HG02870 (cell line): ENCODE measurements around the gene LIG3.
"Not testable (repeated sequence)": the region's sequence is repeated elsewhere in the genome, so short reads cannot be mapped to it uniquely, and the experiment has no call there.

ENCODE experiments used
- ATAC-seq: cut with Tn5 transposase; IDR thresholded peaks from one replicate; pipeline ENCODE4 v1.9.1; 2021; ENCODE audit warnings: mild to moderate bottlenecking, moderate library complexity; ENCODE audit not compliant: unreplicated experiment

The LIG3 gene

DNA sequence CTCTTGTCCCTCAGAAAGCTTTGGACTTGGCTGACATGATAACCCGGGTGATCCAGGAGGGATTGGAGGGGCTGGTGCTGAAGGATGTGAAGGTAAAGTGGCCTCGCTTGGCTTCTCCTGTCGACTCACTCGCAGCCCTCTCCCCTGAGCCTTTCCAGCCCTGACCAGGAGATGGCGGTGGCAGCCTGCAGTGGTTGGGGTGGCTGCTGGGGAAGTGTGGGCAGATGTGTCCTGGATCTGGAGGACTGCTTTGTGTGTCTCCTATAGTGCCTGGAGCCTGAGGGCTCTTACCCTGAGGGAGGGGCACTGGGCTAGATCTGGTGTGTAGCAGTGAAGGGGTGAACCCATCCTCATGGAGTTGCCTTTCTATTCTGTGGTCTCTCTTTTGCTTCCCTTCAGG, 17.9 kb downstream of the LIG3 start:
- ATAC-seq: no peak

DNA sequence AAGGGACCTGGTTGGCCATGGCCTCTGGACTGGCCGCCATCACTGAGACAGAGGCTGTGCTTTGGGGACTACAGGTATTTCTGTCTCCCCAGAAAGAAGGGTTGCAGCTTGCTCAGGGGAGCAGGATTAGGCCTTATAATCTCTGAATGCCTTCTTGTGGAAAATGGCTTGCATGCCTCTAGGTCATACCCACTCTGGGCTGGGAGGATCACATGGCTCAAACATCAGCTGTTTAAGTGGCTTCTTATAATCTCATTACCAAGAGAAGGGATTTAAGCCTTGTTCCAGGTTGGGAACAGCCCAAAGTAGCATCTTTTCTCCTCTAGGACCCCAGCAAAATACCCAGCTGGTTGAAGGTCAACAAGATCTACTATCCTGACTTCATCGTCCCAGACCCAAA, 19.1 kb downstream of the LIG3 start:
- ATAC-seq: no peak

DNA sequence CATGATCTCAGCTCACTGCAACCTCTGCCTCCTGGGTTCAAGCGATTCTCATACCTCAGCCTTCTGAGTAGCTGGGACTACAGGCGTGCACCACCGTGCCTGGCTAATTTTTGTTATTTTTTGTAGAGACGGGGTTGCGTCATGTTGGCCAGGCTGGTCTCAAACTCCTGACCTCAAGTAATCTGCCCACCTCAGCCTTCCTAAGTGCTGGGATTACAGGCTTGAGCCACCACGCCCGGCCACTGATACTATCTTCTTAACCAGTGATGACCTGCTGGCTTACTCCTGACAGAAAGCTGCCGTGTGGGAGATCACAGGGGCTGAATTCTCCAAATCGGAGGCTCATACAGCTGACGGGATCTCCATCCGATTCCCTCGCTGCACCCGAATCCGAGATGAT, 20.7 kb downstream of the LIG3 start:
- ATAC-seq: not testable (repeated sequence)

DNA sequence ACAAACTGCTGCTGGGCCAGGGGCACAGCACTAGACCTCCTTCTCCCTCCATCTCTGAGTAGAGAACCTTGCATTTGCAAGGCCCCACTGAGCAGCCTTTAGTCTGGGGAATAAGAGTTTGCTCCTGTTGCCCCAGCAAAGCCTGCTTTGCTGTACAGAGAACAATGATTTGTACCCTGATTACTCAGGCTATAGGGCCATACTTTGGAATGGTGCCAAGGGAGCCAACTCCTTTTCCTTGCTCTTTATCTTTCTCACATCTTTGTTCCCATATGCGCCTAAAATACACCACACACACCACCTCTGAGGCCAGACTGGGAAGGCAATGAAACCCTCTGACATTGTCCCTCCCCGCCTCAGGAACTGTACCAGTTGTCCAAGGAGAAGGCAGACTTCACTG, 21.2 kb downstream of the LIG3 start:
- ATAC-seq: no peak

DNA sequence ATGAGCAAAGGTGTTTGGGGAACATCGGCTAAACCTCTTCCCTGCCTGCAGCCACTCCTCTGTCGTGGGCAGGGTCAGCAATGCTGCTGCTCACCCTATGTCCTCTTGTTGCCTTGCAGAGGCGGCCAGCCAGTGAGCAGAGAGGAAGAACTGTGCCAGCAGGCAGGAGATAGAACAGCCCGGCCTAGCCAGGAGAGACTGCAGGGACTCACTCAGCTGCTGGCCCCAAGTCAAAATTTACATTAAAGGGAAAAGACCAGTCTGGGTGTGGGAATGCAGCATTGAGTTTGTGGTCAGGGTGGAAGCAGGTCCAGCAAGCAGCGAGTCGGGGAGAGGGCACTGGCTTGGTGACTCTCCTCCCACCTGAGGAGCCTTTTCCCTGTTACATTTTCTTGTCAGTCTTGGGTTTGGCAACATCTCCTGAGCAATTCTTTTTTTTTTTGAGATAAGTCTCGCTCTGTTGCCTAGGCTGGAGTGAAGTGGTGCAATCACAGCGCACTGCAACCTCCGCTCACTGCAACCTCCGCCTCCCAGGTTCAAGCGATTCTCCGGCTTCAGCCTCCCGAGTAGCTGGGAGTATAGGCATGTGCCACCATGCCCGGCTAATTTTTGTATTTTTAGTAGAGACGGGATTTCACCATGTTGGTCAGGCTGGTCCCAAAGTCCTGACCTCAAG, 22.7 kb downstream of the LIG3 start:
- no peak for ATAC-seq

DNA sequence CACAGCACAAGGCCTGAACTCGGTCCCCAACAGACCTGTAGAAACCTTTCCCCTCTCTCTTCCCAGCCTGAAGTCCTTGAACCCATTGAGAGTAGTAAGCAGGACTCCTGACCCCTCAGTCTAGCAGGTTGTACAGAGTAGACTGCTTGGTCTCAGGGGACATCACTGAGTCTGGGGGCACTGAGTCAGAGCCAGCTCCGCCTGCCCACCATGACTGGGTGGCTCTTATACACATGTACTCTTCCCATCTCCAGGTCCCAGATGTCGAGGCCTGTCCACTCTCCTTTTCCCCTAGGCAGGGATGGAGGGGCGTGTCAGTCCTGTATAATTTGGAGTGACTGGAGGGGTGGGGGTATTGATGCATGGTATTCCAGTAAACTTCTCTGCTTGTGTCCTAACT, 23.5 kb downstream of the LIG3 start:
- ATAC-seq: no peak

DNA sequence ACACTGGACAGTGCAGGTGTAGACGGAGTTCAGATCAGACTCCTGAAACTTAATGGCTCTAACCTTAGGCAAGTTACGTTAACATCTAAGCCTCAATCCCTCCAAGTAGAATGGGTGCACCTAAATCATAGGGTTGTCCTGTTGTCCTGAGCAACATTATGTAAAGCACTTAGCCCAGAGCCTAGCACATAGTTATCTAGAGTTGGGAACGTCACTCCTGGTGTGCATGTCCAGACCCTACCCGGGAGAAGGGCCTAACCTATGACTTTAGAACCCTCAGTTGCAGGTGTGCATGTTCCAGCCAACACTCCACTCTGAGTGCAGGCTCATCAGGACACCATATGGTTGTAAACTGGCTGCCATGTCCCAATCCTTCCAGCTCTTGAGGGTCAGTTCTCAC, 26.0 kb downstream of the LIG3 start:
- ATAC-seq: no peak

DNA sequence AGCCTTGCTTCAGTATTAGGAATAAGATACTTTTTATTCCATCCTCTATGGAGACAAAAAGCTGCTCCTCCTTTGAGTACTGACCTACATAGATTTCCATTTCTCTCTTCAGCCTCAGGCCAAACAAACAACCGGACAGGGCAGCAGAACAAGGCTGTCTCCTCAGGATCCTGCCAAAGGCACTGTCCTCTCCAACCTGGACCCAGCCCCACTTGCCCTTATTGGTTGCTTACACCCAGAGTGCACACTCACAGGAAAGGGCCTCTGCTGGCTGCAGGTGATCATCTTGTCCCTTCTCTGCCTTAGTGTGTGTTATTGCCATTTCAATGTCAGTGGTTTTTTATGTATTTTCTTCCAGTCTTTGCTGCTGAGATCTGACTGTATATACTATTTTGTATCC, 26.6 kb downstream of the LIG3 start:
- no peak for ATAC-seq

DNA sequence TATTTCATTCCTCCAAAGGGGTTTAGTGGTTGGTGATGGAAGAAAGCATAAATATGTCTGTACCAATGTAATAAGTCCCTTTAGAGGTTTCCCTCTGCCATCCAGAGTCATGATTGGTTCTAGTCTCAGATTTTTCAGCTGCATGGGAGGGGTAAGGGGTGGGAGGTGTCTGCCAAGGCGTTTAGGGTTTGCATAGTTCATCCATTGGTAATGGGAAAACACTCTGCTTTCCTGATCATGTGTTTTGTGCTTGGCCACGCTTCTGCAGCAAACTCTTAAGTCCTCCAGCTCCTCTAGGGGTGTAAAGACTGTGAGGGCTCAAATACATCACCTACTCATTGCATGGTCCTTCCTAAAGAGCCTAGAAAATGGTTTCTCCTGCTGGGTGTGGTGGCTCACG, 29.8 kb downstream of the LIG3 start:
- no peak for ATAC-seq

DNA sequence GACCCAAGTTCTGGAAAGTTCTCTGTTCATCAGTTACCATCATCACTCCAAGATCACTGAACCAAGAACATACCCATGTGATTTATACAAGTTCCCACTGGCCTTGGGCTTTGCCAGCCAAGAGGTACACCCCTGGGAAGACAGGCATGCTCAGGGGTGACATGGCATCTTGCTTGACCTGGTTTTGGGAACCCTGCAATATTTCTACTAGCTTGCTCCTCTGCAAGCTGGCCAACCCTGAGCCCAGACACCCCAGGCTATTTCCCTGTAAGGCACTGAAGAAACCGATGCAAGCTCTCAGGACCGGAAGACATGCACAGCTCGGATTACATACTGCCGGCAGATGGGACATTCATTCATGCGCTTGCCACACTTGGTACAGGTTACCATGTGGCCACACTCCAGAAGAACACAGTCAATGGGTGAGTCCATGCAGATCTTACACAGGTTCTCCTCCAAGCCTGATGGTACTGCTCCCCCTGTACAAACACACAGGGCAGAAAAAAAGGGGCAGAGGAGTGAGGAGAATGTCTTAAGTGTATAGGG, 31.4 kb downstream of the LIG3 start:
- no peak for ATAC-seq

DNA sequence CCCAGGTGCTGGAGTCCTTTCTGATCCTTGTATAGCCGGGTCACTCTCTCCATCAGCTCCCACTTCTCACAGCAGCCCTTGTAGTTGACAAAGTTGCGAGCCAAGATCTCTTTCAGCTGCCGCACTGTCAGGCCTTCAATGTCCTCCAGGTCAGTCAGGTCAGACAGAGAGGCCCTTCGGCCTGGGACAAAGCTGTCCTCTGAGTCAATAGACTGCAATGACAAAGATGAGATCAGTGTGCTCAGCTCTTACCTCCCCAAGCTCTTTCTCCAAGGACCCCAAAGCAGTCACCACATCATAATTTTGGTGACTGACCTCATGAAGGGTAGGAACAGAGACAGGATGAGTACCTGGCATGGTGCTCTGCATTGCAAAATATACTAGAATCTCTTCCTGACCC, 36.1 kb downstream of the LIG3 start:
- no peak for ATAC-seq

DNA sequence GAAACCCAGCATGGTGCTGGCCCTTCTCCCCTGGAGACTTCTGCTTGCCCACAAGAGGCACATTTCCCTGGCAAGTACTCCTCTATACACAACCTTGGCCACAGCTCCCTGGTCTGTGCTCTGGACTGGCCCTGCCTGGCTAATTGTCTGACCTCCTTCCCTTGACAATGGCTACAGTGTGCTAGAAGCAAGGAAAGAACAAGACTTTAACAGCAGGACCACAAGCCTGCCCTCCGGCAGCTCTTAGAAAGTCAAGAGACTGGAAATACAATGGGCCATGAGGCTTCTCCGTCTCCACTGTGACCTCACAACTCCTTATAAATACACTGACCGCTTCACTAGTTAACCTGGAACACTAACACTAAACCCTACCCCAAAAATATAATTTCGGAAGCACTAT, 36.7 kb downstream of the LIG3 start:
- ATAC-seq: no peak

DNA sequence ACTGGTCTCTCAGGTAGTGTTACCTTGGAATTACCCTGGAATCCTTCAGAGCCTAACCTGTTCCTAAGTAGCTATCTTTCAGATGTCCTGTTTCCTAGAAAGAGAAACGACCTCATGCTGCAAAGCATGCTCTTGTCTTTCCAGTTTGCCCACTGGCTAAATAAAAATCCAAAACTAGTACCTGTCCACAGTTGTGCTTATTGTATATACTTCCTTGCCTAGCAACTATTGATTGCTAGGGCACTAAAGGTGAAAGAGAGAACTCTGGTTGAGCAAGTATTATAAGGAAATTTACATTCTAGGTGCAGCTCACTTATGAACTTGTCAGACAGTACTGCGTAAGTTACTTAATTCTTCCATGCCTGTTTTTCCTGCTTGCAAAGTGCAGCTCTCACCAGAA, 38.5 kb downstream of the LIG3 start:
- ATAC-seq: no peak

DNA sequence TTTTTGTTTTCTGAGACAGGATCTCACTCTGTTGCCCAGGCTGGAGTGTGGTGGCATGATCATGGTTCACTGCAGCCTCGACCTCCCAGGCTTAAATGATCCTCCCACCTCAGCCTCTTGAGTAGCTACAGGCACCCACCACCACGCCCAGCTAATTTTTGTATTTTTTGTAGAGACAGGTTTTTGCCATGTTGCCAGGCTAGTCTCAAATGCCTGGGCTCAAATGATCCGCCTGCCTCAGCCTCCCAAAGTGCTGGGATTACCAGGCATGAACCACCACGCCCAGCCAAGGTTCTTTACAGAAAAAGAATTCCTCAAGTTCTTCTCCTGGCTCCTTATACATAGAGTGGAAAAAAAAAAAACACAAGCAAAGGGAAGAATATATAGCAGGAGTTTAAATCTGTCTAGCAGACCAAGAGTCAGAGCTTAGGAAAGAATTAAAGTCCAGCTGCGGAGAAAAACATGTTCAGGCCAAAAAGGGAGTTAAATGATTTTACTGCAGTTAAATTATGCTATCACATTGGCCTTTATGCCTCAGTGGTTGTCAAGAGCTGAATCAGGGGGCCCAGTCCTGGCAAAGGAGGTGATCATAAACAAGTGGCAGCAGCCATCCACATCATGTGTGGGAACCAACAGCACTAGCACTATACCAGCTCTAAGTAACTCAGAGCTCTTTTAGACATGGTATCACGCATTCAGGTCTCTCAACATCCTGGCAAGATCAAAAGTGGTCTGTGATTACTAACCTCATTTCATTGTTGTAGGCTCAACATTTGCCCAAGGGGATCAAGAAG, 39.3 kb downstream of the LIG3 start:
- ATAC-seq: no peak

DNA sequence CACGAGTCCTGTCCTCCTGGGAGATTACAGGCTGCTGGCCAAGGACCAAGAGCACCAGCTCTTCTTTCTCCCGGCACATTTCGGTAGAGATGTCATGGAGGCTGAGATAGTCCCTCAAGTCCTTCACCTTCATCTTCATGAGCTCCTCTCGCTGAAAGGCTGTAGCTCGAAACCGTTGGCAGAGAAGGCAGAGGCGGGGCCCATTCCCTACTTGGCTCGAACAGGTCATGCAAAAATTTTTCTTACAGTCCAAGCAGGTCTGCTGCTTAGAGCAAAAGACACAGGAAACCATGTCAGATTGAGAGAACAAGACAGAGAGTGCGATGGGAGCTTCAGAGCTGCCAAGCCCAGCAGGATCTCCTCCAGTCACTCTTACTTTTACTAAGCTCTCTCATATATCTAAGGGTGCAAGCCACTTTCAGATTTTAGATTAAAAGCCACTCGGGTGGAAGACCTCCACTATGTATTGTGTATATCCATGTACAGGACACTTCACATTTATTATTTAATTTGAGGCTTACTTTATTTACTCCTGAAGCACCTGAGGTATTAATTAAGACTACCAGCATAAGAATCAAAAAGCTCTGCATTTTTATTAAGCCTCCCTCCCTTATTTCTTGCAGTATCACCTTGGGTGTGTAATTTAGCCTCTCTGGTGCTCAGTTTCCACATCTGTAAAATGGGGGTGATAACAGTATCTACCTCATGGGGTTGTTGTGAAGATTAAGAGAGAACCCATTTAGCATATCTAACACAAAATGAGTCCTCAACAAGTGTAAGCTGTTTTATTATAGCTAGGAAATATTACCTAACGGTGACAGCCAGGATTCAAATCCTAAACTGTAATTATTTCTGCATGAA, 41.4 kb downstream of the LIG3 start:
- ATAC-seq: no peak

DNA sequence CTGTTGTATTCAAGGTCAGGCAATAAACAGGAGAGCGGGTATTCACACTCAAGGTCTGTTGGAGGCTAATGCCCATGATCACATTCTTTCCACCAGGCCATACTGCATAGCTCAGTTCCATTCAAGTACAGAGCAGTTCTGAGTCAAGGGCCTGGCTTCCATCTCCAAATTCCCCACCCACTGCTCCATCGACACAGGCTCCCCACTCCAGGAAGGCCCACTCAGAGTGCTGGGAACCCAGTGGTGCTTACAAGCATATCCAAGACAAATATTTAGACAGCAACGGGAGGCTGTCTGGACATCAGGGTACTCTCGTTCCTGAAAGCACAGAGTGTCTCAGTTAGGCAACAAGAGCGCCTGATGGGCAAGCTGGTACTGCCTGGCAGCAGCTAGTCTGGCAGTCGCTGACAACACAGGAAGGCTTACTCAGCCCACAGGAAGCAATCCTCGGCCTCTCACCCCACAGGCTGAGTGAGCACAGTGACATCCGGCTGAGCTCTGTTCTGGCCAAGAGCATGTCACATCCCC, 42.3 kb downstream of the LIG3 start:
- no peak for ATAC-seq

DNA sequence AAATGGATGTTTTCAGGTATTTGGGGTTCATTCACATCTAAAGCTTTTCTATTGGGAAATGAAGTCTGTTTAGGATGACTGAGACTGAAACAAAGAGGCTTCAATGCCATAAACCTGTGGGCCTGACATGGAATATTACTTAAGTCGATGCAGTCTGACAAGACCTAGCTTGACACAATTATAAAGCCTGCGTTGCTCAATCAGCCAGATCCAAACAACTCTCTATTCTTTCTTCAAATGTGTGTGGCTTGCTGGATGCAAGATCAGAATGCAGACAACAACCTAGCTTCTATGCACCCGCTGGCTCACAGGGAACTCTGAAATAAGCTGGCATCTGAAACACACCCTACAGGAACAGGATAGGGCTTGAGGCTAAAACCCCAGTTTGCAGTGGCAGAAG, 43.2 kb downstream of the LIG3 start:
- ATAC-seq: no peak

DNA sequence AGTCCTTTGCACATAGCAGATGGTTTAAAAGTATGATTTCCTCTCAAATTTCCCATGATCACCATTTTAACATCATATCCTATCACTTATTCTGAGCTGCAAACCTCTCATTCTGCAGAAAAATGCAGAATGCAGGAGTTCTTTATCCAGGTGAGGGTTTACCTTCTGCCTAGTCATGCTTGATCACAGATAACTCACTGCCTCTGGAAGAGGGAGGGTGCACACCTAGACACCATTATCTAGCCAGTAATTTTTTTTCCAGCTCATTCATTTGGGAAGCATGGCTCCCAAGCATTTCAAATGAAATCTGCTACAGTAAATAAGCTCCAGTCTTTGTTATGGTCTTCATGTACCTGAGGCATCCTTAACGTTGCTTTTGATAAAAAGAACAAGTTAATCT, 45.2 kb downstream of the LIG3 start:
- no peak for ATAC-seq

DNA sequence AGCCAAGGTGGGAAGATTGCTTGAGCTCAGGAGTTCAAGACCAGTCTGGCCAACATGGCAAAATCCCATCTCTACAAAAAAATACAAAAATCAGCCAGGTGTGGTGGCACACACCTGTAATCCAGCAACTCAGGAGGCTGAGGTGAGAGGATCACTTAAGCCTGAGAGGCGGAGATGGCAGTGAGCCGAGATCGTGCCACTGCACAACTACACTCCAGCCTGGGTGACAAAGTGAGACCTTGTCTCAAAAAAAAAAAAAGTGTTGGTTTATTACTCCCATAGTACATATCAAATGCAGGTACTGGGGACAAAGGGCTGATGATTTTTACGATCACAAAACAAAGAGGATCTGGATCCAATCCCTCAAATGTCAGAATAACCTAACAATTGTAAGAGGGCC, 47.8 kb downstream of the LIG3 start:
- ATAC-seq: not testable (repeated sequence)

DNA sequence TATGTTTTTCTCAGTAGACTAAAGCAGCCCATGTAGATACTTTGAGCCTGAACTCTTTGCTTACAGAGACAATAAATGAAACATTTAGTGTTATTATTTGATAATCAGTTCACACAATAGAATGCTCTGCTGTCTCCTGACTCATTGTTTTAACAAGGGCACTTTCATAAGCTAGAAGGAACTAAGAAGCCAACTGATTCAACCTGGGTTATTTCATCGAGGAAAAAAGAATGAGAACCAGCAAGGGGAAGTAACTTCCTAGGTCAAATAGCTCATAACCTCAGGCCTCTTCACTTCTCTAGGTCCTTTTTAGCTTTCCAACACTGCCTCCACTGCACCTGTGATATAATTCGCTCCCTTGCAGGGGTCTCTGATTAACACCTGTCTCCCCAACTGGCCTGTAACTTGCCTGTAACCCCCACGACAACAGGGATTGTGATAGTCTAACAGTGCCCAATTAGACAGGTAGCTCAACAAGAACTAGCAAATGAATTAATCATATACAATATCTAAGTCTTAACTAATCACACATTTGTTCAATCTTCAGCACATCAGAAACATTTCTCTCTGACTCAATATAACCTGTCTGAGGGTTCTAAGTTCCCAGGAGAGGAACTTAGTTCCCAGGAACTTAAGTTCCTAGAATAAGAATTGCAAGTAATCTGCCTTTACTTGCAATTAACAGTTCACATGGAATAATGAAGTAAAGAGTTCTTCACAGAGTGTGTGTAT, 48.4 kb downstream of the LIG3 start:
- no peak for ATAC-seq

DNA sequence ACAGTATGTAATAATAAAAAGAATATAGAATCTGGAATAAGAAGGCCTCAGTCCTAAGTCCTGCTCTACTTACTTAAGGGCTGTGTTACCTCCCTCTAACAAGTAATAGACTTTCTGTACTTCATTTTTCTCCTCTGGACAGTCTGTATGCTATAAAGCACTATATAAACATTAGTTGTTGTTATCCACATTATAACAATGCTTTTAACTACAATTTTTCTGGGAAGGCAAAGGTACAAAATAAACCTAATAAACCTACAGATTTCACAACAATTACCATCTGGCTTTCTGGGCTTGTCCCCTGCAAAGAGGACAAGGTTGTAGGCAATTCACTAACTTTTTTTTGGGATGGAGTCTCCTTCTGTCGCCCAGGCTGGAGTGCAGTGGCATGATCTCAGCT, 50.5 kb downstream of the LIG3 start:
- ATAC-seq: no peak
